SHP77 (cell line): ENCODE results near the gene FAM76A.
"Not testable (repeated sequence)": the region's sequence is repeated elsewhere in the genome, so short reads cannot be mapped to it uniquely, and the experiment has no call there.

Experiments
- DNase-seq, 2 experiments: peaks; one replicate each; lab custom pipeline; 2025; lab: John Stamatoyannopoulos, UW

The FAM76A gene

DNA sequence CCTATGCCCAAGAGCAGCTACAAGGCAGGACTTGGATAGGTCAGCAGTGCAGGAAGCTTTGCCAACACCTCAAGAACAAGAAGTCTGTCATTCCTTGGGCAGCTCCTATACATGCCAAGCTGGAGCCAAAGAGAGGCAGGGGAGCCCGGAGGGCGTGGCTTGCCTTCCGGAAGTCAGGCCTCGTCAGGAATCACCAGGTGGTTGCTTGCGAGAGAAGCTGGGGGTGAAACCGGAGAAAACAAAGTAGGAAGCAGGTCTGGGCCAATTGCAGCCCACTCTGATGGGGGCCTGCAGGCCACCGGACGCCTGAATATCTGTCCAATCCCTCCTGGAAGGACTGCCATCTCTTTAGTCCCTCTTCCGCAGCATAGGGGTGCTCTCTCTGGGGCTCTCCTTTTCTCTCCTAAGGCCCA, 794 bp upstream of the FAM76A start:
- DNase-seq, result no peak

DNA sequence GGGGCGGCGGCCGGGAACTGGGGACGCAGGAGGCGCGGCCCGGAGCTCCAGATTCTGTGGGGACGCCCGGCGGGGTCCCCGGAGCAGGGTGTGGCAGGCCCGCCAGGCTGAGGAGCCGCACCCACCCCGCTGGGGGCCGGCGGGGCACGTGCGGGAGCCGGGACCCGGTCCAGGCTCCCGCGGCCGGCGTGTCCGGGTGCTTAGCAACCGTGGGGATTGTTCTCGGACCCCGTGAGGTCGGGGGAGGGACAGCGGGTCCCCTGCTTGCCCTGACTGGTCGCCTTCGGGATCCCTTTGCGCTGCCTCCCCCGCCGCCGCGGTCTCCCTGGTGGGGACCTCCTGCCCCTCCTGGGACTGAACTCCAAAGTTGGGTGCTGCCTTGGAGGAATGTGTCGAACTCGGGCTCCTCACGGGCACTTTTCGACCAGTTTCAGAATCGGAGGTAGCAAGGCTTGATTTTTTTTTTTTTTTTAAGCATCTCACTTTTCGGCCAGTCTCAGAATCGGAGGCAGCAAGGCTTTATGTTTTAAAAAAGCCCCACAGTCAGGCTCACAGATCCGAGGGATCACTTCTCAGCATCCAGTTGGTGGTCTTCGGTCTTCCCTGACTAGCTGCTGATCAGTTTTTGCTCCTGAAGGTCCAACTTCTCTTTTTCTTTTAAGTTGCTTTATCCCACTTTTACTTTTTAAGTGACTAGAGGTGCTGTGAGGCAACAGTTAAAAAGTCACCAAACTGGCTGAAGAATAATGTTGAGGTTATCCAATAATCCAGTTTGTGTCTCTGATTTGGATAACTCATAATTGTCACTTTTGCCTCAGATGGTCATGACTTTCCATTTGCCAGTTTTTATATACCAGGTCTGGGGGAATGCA, 648 bp downstream of the FAM76A start:
- DNase-seq, result peak; percentile 8 to 24

DNA sequence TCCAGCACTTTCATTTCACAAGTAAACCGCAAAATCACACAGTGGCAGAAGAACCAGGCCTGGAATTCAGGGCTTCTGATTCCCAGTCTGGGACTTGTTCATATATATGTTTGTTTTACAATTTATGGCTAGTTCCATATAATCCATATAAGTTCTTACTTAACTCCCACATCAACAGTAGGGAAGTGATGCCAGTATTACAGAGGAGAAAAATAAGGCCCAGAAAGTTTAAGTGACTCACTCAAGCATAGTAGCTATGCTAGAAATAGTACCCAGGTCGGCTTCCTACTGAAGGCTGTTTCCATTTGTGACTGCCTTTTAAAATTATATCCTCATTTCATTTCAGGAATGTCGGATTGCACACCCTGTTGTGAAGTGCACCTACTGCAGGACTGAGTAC, 1.4 kb downstream of the FAM76A start:
- no peak for DNase-seq

DNA sequence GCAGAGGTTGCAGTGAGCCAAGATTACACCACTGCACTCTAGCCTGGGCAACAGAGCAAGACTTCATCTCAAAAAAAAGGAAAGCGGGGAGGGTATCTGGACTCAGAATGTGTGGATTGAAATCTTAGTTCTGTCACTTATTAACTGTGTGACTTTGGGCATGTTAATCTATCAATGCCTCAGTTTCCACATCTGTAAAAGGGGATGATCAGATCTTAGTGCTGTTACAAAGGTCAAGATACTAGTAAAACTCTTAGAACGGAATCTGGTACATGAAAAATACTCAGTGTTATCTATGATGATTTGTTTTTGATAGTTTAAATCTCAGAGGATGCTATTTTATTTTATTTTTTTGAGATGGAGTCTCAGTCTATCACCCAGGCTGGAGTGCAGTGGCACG, 10.5 kb downstream of the FAM76A start:
- no peak for DNase-seq

DNA sequence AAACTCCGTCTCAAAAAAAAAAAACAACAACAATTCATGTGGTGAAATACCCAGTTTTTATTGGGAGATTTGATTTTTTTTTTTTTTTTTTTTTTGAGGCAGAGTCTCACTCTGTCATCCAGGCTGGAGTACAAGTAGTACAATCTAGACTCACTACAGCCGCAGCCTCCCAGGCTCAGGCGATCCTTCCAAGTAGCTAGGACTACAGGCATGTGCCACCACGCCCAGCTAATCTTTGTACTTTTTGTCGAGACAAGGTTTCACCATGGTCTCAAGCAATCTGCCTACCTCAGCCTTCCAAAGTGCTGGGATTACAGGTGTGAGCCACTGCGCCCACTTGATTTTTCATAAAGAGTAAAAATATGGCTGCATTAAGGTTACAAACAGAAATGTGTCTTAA, 15.4 kb downstream of the FAM76A start:
- no peak for DNase-seq

DNA sequence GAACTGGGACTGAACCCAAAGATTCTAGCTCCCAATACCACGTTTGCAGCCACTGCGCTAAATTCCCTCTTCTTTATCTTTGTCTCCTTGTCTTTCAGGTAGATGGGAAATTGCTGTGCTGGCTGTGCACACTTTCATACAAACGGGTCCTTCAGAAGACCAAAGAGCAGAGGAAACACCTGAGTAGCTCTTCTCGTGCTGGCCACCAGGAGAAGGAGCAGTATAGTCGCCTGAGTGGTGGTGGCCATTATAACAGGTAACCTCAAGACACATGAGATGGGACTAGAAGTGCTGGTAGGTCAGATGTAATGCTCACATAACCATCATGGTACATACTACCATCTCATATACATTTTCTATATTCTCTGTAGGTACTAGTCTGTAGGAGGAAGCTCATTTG, 18.8 kb downstream of the FAM76A start:
- DNase-seq, result no peak

DNA sequence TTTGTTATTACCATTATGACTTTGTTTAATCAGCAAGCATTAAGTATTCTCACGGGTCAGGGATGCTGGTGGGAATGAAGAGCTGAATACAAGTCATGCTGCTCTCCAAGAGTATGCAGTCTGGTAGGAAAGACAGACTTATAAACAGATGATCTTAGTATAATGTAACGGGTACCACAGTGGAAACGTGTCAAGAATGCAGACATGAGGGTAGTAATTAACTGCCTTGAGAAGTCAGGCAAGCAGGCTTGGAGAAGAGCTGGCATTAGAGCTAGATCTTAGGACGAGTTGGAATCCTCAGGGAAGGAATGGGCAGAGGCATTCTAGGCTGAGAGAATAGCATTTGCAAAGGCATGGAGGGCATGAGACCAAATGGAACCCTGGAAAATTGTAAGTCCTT, 19.7 kb downstream of the FAM76A start:
- DNase-seq, result no peak

DNA sequence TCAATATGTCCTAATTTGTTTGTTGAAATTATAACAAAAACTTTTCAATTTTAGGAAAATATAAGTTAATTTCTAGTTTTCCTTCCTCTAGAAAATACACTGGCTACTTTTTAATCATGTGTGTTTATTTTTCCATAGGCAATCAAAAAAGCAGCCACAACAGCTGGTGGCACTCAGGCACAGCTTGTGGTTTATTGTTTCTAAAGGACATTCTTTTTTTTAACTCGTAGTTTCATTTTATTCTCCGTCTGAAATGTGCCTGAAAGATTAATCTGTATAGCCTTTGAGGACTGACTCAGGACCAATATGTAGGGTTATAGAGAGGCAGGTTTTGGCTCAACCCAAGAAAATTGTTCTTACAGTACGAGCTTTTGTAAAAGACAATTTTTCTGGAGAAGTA, 26.6 kb downstream of the FAM76A start:
- DNase-seq, result no peak

DNA sequence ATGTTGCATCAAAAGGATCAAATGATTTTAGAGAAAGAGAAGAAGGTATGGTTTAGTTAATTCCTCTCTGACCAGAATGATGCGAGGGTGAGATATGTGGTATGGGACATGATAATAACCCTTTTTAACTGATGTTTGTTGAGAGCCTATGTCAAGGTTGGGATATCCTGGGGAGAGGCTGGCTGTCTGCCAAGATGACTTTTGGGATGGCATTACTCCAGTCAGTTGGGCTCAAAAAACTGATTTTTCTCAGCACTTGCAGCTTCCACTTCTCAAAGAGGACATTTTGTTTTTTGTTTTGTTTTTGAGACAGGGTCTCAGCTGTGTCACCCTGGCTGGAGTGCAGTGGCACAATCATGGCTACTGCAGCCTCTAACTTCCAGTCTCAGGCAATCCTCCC, 29.5 kb downstream of the FAM76A start:
- no peak for DNase-seq

DNA sequence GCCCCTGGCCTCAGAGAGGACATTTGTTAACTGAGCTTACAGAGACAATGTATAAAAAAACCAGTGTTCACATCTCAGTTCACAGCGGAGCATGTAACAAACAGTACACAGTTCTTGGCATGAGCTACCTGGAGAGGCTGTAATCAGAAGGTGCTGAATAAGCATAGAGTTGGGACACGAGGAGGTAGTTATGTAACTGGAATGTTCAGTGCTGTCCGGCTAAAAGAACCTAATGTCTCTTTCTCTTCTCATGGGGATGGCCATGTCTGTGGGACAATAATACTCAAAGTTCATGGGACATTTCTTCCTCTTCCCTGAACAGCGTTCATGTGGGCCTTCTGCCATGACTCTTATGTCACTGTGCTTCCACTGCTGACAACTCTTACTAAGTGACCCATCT, 30.1 kb downstream of the FAM76A start:
- no peak for DNase-seq

DNA sequence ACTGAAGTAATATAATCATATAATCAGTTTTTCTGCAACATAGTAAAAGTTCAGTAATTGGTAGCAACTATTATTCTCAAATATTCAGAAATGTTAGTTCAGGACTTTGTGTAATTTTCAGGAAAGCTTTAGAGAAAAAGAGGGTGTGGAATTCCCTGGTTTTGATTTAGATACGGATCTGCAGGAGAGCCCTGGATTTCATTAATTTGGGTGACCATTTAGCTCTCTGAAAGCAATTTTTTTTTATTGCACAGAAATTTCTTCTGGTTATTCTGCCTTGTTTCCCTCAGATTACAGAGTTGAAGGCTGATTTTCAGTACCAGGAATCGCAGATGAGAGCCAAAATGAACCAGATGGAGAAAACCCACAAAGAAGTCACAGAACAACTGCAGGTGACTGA, 33.5 kb downstream of the FAM76A start:
- DNase-seq, result no peak

DNA sequence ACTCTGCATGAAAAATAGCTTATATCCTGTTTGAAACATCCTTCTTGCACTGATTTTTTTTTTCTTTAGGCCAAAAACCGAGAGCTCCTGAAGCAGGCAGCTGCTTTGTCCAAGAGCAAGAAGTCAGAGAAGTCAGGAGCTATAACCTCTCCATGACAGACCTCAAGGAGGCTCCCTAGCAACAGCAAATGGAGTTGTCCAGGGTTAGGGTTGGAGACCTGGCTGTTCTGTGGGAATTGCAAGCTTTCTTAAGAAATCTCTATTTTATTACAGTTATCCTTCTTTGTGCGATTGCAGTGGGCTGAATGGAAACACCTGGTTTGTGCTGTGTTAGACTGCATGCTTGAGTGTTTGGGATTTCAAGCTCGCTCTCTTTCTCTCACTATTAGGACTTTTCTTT, 34.7 kb downstream of the FAM76A start:
- no peak for DNase-seq

DNA sequence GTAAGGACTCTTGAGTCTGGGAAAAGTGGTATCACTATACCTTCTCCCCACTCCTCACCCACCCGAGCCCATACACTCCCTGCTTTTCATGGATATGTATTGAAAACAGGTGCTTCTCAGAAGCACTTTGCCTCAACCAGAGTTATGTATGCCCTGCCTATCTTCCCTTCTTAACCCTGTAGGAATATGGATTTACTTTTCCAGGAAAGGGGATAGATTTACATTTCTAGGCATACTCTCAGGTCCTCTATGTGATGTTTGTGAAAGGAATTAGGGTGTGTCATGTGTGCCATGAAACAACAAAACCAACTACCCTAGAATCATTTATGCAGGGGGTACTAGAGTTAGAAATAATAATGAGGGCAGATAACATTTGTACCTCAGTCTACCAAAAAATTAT, 36.3 kb downstream of the FAM76A start:
- DNase-seq, result no peak

DNA sequence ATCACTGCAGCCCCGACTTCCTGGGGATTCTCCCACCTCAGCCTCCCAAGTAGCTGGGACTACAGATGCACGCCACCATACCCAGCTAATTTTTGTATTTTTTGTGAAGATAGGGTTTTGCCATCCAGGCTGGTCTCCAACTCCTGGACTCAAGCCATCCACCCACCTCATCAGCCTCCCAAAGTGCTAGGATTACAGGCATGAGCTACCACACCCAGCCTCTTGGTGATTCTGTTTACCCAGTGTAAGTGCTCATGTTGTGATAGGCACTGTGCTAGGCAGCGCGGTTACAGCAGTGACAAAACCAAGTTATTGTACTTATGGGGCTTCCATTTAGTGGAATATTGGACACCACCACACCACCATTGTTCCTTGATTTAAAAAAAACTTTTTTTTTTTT, 37.6 kb downstream of the FAM76A start:
- no peak for DNase-seq

DNA sequence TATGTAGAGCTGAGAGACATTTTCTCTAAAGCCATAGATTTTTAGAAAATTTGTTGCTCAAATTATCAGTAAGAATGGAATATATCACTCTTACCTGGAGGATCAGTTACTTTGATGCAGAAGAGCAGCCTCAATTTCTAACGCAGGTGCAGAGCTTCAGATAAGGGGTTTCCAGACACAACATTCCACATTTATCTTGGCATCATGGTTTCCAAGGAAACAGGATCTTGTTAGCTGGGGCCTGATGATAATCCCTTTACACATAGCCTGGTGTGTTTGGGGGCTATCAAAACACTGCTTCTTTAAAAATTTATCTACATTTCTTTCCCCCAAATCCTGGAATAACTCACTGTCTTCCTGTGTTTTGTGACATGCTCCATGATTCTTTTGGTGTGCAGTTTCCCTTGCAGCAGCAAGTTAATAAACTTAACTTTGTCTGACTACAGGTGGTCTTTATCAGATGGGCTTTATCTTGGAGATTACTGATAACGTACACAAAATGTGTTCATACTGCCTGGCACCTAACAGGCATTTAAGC, 44.6 kb downstream of the FAM76A start:
- no peak for DNase-seq

DNA sequence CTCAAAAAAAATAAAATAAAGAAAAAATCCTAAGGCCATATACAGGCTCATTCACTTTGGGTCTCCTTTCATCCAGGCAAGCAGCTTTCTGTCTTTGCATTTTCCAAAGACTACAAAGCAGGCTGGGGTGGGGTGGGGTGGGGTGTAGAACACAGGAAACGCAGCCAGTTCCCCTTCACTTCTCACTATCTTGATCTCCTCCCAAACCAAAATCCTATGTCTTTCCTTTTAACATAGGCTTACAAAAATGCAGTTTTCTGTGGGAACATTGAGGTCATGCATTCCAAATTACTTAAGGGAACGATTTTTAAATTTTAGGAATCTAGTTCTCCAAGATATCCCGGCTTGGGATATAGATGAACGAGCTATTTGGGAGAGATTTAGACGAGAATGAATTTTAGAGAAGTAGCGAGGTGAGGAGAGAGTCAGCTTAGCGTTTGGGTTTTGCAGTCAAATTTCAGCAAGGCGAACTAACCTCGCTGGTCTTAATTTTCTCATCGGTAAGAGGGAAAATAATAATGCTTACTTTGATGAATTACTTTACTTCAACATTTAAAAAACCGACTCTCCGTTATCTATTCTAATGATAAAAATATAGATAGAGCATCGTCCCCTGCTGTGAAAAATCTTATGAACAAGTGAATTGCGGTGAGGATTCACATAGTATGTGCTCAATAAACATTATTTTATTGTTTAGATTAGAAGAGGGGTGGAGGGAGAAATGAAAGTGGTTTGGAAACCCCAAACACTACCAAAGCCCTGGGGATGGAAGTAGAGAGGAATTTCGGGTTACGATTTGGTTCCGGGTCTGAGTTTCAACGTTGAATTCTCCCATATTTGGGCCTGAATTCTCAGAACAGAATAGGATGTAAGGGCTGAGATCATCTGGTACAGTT, 46.5 kb downstream of the FAM76A start:
- DNase-seq, result no peak

DNA sequence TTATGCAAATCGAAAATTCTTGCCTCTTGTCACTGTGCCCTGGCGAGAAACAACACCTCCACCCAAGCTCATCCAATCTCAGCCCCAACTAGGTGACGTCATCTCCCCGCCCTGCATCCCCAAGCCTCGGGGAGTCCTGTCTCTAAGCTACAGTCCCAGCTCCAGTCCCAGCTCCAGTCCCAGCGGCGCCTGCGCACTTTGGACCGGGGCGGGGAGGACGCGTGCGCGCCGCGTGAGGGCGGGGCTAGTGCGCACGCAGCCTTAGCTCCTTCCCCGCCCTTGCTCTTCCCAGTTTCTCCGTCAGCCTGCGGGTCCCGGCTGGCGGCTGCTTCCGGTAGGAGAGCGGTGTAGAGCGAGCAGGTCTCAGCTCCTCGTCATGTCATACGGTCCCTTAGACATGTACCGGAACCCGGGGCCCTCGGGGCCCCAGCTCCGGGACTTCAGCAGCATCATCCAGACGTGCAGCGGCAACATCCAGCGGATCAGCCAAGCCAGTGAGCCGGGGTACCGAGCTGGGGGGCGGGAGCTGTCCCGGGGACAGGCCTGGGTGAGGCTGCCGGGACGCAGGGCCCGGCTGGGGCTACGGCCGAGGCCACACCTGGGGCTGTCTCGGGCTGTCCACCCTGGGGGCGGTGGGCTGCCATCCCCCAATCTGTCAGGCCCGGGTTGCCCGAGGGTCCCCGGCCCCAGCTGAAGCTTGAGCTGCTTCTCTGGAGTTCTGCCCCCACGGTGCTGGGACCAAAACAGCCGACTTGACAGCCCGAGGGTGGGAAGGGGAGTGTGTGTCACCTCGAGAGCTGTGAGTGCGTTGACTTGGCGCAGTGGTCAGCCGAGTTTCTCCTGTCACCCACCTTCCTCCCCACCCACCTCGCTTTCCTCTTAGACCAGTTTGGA, 47.4 kb downstream of the FAM76A start, which contains the start of gene STX12:
Gene STX12 (plus strand): TSS at position 288 of the 894 bp plus-strand sequence. CDS start 89 bp downstream, at position 377.
- DNase-seq, result peak; percentile 96 to 97

DNA sequence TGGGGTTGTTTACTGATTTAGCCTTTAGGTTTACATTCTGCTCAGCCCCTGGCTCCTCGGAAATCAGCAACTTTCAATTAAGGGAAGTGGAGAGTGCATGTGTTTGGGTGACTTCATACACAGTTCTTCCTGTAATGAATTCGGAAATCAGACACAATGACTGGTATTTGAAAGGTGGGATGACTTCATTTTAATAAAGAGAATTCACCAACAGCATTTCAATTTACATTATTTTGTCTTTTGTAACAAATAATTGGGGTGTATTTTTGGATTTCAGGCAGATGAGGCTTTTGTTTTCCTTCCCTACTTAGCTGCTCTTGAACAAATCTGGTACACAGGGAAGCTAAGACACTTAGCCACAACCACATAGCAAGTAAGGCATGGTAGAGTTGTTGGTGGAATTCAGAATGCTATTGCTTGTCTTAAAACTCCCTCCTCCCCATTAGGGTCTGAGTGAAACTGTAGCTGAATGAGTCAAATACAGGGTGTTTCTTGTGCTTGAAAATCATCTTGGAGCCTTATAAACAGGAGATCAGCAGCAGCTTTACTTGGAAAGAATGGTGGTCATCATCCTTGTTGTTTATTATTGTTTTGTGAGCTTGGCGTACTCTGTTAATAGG, 48.2 kb downstream of the FAM76A start:
- no peak for DNase-seq

DNA sequence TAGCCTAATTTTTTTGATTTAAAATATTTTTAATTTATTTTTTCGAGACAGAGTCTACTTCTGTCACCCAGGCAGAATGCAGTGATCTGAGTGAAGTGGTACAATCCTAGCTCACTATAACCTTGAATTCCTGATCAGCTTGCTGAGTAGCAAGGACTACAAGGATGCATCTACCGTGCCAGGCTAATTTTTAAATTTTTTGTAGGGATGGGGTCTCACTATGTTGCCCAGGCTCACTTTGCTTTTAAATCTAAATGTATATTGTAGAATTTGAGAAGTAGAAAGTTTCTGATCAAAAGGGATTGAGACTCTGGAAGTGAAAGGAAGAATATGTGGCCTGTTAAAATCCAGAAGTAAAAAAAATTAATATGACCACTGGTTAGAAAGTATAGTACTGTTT, 48.9 kb downstream of the FAM76A start:
- DNase-seq, result no peak

DNA sequence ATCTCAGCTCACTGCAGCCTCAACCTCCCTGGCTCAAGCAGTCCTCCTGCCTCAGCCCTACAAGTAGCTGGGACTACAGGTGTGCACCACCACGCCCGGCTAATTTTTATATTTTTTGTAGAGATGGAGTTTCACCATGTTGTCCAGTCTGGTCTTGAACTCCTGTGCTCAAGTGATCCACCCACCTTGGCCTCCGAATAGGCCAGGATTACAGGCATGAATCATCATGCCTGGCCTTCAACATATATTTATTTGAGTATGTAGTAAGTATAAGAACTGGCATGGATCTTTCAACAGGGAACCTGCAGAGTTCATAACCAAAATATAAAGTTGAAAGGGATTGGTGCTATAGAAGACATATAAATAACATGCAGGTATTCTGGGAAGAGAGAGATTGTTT, 49.6 kb downstream of the FAM76A start:
- DNase-seq, result not testable (repeated sequence)

DNA sequence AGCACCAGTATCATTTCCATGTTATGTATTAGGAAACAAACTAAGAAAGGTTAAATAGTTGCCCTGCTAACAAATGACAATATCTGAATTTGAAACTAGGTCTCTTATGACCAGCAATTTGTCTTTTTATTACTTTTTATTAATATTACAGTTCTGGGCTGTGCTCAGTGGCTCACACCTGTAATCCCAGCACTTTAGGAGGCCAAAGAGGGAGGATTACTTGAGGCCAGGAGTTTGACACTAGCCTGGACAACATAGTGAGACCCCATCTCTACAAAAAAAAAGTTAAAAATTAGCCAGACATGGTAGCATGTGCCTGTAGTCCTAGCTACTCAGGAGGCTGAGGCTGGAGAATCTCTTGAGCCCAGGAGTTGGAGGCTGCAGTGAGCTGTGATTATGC, 50.5 kb downstream of the FAM76A start:
- DNase-seq, result not testable (repeated sequence)
